G401.6 (cell line): Measurements from ENCODE around the gene RFX2.
"Not testable (repeated sequence)": the region's sequence is repeated elsewhere in the genome, so short reads cannot be mapped to it uniquely, and the experiment has no call there.

ENCODE experiments used
- FAIRE-seq: peaks from 2 replicates; lab custom pipeline; 2012; peaks lifted over from hg19 to GRCh38; lab: Jason Lieb, UNC

Gene RFX2

DNA sequence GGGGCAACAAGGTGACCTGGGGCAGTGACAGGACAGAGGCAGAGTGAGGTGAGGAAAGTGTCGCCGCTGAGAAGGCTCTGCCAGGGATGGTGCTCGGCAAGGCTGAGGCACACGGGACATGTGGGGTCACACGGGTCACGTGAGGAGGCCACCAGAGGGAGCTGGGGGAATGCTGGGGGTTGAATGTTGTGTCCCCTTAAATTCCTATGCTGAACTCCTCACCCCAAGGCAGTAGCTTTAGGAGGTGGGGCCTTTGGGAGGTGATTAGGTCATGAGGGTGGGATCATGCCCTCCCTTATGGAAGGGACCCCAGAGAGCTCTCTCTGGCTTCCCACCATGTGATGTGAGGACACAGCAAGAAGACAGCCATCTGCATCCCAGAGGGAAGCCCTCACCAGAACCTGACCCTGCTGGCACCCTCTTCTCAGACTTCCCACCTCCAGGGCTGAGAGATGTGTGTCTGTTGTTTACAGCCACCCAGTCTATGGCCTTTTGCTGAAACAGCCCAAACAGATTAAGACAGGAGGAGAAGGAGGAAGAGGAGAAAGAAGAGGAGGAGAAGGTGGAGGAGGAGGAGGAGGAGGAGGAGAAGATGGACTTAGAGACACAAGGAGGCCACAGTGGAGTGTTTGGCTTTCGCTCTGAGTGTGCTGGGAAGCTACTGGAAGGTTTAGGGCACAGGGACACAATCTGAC is 35.4 kb downstream of the RFX2 start:
- no peak for FAIRE-seq

DNA sequence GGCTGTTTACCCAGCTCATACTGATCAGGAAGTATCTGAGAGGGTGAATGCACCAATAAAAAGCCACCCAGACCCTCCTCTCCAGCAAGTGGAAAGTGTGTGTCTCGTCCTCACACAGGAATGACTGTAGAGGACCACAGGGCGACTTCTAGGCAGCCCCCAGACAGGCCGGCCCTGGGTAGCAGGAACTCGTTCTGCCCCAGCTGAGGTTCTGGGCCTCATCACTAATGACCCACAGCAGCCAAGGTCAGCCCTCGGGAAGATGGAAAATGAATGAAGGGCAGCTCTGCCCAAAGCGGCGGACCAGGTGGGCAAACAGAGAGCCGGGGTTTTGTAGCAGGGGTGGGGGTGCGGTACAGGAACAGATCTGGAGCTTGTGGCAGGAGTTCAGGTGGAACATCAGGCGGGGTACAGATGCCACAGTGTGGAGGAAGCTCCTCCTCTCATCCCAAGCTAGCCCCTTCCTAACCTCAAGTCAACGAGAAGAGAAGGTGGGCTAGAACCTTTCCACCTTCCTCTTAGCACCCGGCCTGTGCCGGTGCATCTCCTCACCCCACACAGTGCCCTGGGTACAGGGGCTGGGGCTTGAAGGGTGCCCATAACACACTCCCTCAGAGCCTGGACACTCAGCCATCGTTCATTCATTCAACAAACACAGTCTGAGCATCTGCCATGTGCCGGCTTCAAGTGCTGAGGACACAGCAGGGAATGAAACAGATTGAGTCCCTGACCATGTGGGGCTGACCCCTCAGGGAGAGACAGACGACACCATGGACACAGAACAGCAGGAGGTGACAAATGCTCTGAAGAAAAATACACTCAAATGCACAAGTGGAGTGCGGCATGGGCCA is 36.2 kb downstream of the RFX2 start:
- no peak for FAIRE-seq

DNA sequence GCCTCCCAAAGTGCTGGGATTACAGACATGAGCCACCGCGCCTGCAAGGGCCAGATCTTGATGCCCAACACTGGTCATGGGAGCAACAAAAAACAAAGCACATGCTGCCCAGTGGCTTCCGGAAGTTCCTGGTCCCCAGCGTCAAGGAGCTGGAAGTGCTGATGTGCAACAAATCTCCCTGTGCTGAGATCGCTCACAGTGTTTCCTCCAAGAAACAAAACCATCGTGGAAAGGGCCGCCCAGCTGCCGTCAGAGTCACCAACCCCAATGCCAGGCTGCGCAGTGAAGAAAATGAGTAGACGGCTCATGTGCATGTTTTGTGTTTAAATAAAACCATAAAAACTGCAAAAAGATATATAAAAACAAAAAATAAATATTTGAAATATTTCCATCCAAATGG is 37.1 kb downstream of the RFX2 start:
- FAIRE-seq, result not testable (repeated sequence)

DNA sequence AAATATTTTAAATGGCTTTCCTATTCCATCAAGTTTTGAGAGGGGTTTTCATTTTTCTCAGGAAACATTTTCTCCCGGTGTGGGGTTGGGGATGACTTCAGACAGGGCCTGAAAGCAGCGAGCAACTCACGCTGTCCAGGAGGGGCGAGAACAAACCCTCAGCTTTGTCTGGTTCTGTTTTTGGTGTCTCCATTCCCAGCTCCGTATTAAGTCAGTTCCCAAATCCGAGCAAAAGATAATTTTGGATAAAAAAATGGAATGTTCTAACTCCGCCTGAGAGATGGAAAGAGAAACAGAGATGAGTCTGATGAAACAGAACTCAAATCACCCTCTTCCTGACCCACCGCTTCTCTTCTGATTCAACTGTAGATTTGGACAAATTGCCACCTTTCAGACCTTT is 38.4 kb downstream of the RFX2 start:
- FAIRE-seq, result no peak

DNA sequence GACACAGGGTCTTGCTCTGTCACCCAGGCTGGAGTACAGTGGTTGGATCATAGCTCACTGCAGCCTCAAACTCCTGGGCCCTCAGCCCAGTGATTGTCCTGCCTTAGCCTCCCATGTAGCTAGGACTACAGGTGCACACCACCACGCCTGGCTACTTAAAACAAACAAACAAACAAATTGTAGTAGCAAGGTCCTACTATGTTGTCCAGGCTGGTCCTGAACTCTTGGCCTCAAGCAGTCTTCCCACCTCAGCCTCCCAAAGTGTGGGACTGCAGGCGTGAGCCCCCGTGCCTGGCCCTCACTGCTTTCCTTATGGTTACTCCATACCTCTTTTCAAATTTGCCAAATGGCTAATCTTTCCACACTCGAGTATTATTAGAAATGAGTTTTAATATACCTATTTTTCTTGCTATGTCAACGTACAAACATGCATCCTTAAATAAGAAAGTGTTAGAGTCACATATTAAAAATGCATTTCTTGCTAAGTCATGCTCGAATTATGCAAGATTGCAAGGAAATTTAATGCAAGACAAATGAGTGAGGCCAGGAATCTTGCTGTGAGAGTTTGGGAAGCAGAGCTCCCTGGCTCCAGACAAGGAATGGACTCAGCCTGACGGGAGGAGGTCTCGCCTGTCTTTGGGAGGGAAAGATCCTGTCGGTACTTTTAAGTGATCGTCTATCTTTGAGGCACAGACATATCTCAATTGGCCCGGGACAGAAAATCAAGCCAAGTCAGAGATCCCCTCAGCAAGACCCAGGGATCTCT is 39.4 kb downstream of the RFX2 start:
- no peak for FAIRE-seq

DNA sequence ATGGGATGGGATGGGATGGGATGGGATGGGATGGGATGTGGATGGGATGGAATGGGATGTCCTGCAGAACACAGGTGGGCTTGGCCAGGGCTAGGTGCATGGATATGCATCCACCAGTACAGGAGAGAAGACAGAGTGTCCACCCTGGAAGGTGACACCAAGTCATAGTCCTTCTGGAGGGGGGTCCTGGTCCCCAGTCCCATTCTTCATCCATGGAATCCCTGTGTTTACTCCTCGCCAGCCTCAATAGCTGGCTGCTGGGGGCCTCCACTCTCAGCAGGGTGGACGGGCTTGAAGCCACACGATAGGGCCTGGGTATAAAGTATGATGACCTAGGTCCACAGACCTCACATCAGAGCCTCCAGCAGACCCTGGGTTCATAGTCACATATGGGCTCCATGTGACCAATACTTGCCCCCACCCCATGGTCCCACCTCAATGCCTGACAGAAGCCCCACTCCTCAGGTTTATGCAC is 40.1 kb downstream of the RFX2 start:
- no peak for FAIRE-seq

DNA sequence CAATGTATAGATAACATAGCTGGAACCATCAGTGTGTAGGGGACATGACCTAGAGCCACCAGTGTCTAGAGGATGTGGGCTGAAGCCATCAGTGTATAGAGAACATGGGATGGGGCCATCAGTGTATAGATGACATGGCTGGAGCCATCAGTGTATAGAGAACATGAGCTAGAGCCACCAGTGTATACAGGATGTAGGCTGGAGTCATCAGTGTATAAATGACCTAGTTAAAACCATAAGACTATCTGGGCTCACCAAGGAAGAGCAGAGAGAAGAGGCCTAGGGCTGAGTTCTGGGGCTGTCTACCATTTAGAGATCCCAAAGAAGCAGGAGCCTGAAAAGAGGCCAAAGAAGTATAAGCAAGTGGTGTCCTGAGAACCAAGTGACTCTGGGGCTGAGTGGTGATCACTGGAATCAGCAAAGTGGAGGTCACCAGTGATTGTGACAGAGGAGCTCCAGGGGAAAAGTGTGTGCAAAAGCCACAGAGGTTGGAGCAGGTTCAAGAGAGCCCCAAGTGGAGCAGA is 41.0 kb downstream of the RFX2 start:
- FAIRE-seq, result no peak

DNA sequence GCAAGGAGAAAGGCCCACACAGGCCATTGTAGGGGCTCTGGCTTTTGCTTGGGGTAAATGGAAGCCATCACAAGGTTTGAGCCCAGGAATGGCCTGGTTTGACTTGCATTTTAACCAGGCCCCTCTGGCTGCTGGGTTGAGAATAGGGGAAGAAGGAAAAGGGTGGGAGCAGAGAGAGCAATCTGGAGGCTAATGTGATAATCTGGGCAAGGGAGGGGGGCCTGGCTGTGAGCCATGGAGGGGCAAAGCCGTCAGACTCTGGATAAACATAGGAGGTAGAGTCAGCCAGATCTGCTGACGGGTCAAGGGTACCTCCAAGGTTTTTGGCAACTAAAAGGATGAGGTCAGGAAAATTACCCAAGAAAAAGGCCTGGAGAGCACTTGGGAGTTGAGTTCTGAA is 41.6 kb downstream of the RFX2 start:
- FAIRE-seq, result no peak

DNA sequence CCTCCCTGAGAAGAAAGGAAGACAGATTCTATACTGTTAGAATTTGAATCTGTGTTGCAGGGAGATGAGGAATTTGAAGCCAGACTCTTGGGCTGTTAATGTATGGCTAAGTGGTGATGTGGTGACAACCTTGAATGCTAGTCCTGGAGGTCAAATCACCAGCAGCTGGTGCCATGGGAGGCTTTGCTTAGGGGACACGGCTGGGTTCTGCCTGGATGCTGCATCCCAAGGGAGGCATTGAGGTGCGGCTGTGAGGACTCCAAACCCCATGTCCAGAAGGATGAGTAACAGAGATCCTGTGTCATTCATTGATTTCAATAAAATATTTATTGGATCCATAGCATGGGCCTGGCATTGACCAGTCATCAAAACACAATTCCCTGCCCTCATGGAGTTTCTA is 42.3 kb downstream of the RFX2 start:
- no peak for FAIRE-seq

DNA sequence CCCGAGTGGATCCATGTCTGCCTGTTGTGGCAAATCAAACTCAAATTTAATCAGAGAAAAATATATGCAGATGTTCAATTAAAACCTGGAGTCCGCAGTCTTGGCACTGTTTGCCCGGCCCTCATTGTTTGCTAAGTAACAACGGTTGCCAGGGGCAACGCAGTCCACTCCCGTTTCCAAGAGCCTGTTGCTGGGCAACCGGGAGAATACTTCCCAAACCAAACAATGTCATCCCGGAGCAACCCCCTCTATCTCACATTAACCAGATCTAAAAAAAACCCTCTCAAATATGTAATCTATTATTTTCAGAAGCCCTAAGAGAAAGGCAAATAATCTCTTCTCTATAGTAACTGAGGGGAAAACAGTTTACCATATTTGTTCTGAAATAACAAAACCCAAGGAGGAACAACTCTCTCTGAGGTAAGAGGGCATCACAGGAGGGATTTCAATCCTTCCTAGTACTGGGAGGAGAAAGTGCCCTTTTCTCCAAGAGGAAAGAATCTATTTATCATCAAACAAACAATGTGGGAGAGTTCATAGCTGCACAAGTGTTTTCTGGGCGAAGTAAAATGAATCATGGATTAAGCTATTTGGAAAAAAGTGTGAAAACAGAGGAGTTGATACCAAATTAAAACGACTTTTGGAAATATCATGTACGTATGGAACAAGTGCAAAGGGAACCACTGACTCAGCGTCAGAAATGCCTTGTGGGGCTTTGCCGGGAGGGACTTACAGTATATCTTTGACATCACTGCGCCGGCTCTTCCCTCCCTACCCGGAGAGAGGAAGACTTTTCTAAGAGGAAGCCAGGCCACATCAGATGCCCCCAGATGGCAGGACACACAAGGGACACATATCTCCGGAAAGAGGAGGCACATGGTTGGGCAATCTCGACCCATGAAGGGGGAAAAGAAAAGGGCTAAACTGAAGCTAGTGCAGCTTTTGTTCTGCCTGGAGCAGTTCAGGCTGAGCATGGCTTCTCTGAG is 43.3 kb downstream of the RFX2 start:
- no peak for FAIRE-seq

DNA sequence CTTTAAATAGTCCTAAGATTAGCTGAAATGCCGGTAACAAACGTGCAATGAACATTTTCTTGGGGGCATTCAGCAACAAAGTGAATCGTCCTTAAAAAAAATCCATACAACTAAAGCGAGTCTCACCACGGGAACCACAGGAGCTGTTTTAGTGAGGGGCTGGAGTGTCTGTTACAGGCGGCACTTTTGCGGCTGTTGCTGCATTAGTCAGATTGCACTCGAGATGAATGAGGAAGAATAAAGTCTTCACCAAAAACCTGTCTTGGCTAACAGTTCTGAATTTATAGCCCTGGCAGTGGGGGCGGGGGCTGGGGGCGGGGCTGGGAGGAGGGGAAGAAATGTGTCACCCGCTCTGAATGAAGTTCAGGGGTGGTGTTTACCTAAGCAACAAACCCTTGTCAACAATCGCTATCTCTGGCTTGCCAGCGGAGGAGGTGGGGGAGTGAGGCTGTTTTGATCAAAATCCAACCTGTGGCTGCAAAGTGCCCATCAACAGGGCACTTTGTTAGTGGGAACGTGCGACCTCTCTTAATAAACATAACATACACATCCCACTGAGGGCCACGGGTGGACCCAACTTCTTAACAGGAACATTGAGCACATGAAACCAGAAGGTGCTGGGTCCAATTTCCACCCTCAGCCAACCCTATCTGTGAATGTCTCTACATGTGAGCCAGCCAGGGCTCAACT is 44.5 kb downstream of the RFX2 start:
- FAIRE-seq, result no peak

DNA sequence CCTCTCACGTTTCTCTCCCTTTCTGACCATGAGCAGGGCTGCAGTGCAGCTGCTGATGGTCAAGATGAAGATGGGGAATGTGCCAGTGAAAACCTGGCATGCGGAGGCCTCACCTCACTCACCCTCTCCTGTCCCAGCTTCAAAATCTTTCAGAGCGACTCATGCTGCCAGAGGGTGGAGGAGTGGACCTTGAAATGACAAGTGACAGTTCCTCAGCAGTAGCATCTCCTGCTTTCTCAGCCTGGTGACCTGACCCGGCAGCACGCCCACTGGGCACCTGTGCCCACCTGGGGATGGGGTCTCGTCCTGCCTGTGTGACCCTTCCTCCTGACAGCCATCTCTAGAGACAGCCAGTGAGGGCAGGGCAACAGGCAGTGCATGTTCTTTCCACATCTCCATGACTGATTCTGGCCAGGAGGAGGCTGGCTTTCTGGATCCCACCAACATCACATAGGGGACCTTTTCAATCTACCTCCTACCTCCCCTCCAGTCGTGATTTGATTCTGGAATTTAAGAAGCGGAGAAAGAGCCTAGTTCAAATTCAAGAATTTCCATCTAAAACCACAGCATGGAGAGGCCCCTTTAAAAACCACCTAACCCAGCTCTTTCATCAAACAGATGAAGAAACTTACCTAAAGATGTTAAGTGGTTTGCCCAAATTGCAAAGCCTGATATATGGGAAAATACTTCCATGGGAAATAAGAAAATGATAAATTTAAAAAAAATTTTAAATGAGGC is 45.8 kb downstream of the RFX2 start:
- FAIRE-seq, result no peak

DNA sequence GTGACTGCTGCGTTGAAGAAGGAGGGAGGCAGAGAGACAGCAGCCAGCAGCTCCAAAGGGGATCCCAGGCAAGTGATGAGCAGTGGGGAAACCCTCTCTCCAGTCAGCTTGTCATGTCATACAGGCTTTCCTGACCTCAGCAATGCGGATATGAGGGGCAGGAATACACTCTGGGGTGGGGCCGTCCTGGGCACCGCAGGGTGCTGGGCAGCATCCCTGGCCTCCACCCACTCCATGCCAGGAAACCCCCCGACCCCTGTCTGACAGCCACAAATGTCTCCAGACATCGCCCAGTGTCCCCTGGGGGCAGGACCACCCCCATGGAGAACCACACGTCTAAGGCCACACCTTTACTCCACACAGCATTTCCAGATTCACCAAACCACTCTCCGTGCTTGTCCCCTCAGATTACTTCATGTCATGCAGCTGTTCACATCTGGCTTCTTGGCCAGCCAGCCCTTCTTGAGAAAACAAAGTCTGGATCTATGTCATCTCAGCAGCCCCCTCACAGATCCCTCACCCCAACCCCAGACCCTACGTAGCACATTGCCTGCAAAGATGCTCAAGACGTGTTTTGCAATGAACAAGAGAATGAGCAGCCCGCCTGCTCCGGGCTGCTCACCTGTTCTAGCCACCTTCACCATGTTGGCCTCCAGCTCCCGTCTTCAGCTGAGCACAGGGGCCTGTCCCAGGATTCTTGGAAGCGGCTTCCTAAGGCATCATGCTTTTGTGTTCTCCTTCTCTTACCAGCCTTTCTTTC is 46.5 kb downstream of the RFX2 start:
- no peak for FAIRE-seq

DNA sequence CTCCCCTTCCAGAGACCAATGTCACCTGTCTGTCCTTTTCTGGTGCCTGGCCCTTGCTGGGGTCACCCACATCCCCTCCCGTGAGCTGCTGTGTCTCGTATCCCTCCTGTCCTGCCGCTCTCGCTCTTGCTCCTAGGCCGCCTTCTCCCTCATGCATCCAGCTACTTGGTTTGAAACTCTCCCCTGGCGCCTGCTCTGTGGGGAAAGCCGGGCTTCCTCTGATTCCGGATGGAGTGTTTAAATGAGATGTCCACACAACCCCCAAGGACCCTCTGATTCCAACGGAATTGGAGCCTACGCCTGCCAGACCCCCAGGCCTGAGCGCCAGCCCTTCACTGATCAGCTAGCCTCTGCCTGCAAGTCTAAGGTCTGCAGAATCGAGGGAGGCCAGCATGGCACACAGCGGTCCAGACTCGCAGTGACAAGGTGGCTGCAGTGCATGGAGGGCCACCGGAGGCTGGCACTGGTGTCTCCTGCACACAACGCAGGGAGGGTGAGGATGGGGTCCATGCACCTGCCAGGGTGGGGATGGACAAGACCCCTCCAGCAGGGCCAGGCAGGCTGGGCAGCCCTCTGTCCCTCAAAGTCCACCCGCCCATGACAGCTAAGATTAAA is 47.2 kb downstream of the RFX2 start:
- FAIRE-seq, result no peak

DNA sequence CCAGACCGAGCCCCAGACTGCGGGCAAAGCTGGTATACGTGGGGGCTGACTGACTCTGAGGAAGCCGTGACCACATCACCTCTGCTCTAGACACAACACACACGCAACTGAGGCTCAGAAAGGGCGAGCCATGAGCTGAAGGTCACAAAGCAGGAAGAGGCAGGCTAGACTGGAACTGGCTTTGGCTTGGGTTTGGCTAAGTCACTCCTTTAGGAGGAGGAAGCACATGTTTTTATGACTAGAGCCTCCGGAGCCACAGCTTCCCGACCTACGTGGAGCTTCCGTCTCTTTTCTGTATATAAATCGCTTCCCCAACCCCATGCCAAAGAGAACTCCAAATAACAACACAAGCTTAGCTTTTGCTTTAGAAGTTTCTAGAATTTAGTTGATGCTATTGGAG is 48.0 kb downstream of the RFX2 start:
- FAIRE-seq, result no peak

DNA sequence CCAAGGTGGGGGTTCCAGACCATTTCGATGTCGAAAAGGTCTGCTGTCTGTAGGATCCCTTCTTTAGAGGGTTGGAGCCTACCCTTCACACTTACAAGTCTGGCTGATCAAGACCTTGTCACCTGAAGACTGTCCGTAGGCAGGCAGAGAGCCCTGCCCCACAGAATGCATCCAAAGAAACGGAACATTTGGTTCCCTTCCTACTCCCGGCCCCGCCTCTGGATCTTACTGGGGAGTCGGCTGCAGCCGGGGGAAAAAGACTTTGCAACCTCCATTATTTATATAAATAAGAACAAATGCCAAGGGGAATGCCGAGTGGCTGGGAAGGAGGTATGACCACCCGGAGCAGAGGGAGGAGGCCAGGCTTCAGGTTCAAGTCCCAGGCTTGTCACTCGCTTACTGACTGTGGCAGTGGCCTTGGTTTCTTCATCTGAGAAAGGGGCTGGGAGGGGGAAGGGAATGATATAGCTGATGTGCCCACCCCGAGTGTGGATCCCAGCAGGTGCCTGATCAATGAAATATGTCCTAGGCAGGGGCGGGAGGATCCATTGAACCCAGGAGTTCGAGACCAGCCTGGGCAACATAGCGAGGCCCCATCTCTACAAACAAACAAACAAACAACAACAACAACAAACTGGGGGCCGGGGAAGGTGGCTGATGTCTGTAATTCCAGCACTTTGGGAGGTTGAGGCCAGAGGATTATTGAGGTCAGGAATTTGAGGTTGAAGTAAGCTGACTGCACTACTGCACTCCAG is 48.7 kb downstream of the RFX2 start:
- no peak for FAIRE-seq

DNA sequence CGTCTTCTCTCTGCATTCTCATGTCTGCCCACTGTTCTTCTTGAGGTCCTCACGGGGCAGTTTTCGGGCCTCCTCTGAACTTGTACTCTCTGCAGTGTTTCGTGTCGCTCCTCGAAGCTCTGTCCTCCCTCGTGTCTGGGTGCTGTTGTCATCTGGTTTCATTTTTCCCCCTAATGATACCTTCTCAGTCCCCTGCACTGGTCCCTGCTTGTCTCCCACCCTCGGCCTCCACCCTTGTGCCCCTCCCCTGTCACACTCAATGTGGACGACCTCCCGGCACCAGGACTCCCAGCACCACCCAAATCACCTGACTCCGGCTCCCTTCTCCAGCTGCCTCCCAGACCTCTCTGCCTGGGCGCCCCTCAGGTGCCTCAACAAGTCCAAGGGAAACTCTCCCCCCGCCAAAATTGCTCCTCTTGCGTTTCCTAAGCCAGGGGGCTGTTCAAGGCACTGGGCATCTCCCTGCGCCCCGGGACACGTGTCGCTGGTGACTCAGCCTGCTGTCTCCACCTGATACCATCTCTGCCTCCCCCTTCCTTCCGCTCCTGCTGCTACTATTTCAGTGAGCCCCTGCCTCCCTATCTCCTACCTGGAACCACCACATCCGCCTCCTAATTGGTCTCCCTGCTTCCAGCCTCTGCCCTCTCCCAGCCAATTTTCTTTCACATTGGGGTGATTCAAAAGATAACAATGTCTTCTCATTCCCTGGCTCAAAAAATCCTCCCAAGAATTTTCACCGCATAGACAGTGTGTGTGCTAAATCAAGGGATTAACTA is 49.5 kb downstream of the RFX2 start:
- peak; percentile 85 for FAIRE-seq
